Measurements from ENCODE around the gene MYEOV. TPM values are rescaled to one million over a fixed set of nuclear protein-coding genes. Genes with fewer than 3 reads are reported as not detected.

The MYEOV gene
- not detected for total RNA-seq
- long read RNA-seq, result 0 reads

DNA sequence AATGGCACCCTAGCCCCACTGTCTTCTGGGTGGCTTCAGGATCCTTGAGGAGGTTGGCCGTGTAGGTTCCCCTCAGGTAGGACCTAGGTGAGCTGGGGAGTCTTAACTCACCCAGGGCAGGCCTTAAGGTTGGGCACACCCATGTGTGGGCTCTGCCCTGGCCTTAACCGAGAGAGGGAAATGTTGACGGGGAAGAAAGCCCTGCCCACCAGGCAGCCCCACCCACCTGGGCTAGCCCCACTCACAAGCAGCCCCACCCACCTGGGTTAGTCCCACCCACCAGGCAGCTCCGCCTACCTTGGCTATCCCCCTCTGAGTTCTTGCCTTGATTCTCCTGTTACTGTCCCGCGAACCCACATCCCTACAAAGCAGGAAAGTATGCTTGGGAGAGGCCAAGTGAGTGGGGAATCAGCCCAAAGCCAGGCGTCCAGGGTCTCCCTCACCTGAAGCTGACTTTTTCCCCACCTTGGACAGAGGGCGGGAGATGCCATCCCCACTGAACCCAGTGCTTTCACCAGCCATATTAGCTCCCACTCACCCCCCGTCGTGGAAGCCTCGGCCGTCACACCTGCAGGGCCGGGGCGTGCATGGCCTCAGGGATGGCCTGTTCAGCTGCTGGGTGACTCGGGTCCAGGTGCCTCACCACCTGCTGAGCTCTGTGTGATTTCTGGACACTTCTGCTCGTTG lies at the start of gene MYEOV:
MYEOV (plus strand) TSS at position 337 of the 687 bp plus-strand sequence. CDS start 1,200 bp downstream, outside the sequence.
- Histone ChIP-seq H3K27me3 (ENCODE audit: low read depth) (no peaks in the 10 kb centered on the region), H3K36me3 (no peaks in the 10 kb centered on the region), H3K9me3 (replicated peaks) (no peaks in the 10 kb centered on the region), H3K4me3 (no peak within 1 kb of the TSS), H3K4me1 (peaks cover 61% of the 10 kb centered on the region), H3K27ac (replicated peaks) (no peak within 1 kb of the TSS)
- no peak for DNase-seq
- TF ChIP-seq, protein P1, sequence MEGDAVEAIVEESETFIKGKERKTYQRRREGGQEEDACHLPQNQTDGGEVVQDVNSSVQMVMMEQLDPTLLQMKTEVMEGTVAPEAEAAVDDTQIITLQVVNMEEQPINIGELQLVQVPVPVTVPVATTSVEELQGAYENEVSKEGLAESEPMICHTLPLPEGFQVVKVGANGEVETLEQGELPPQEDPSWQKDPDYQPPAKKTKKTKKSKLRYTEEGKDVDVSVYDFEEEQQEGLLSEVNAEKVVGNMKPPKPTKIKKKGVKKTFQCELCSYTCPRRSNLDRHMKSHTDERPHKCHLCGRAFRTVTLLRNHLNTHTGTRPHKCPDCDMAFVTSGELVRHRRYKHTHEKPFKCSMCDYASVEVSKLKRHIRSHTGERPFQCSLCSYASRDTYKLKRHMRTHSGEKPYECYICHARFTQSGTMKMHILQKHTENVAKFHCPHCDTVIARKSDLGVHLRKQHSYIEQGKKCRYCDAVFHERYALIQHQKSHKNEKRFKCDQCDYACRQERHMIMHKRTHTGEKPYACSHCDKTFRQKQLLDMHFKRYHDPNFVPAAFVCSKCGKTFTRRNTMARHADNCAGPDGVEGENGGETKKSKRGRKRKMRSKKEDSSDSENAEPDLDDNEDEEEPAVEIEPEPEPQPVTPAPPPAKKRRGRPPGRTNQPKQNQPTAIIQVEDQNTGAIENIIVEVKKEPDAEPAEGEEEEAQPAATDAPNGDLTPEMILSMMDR (IDR thresholded peaks at IDR 0.05; ENCODE audit: borderline replicate concordance), result no peak
- intact Hi-C loops (cut with micrococcal nuclease), result loop anchor here (5.0 to 10.0 kb wide), 2 partner anchors 151 to 348 kb away; partner anchors contain the start of gene CCND1

DNA sequence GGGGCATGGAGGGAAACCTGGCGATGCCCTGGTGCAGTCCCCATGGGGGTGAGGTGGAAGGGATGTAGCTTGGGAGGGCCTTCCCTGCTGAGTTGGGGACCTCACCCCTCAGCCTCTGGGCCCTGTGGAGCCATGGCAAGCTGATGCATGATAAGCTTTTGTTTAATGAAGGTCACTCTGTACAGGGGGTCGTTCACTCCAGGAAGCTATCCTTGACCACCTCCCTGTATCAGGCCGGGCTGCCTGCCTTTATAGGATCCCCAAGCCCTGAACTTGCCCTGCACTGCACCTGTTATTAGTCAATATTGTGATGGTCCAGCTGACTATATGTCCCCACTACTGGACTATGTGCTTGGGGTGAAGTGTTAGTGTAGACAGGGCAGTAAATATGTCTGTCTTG lies 49.7 kb upstream of the MYEOV start:
- Histone ChIP-seq H3K9me3 (replicated peaks) (no peaks in the 10 kb centered on the region), H3K36me3 (no peaks in the 10 kb centered on the region), H3K27me3 (ENCODE audit: low read depth) (peaks cover under 1% of the 10 kb centered on the region), H3K4me1 (peaks cover 11% of the 10 kb centered on the region), H3K27ac (replicated peaks) (no peak overlapping the region), H3K4me3 (no peak overlapping the region)
- intact Hi-C loops (cut with micrococcal nuclease), result no loop called here
- no peak for DNase-seq
- TF ChIP-seq, protein P1 (IDR thresholded peaks at IDR 0.05; ENCODE audit: borderline replicate concordance), result no peak

DNA sequence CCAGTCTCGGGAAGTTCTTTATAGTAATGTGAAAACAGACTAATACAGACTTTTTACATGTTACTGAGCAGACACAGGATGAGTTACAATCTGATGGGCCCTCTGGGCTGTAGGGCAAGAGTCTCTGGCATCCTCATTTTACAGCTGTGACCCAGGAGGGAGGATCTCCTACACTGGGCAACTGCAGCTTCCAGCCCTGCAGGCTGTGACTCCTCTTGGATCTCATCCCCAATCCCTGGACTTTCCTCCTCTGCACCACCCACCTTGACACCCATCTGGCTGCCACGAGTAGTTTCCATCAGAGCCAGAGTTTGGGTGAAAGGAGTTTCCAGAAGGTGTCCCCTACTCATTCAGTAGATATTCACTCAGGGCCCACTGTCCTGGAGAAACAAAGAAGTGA lies 48.9 kb upstream of the MYEOV start:
- H3K36me3 ChIP-seq, result no peaks in the 10 kb centered on the region
- no peak for DNase-seq
- intact Hi-C loops (cut with micrococcal nuclease), result no loop called here

DNA sequence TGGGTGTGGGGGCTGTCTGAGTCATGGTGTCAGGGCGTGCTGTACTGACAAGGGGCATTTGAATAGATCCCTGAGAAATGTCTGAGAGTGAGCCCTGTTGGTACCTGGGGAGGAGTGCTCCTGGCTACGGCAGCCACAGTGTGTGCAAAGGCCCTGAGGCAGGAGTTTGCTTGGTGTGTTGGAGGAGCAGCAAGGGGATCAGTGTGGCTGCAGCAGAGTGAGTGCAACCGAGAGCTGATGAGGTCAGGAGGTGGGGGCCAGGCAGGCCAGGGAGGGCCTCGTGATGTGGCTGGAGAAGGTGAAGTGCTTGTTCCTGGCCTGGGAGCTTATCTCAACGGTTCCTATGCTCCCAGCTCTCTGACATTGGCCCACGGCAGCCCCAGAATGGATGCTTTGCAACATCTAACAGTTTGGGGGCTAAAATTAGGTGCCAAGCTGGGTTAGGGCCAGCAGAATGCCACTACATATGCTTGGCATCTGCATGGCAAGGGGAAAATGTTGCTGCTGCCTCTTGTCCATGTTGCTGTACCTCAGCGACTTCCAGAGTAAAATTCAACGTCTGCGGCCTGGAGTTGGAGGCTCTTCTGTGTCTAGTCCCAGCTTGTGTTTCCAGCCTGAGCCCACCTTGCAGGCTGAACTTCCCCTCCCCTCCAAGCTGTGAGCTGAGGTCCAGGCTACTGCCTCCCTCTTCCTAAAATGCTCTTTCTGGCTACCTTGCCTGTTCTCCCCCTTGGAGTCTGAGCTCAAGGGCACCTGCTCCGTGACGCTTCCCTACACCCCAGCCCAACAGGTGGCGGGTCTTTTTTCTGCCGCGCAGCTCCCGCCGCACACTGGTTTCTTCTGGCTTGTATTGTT lies 48.2 kb upstream of the MYEOV start:
- Histone ChIP-seq H3K36me3 (no peaks in the 10 kb centered on the region), H3K4me3 (no peak overlapping the region), H3K9me3 (replicated peaks) (no peaks in the 10 kb centered on the region), H3K4me1 (peaks cover 11% of the 10 kb centered on the region), H3K27ac (replicated peaks) (peak overlapping the region; percentile 57), H3K27me3 (ENCODE audit: low read depth) (peaks cover 4% of the 10 kb centered on the region)
- intact Hi-C loops (cut with micrococcal nuclease), result no loop called here
- TF ChIP-seq, protein P1 (IDR thresholded peaks at IDR 0.05; ENCODE audit: borderline replicate concordance), result no peak
- peak; percentile 51 for DNase-seq

More for the DNA sequence above, 48.9 kb upstream of the MYEOV start:
- Histone ChIP-seq H3K27me3 (ENCODE audit: low read depth) (peaks cover 4% of the 10 kb centered on the region), H3K4me1 (peaks cover 11% of the 10 kb centered on the region), H3K27ac (replicated peaks) (peak overlapping the region; percentile 17), H3K9me3 (replicated peaks) (no peaks in the 10 kb centered on the region), H3K4me3 (no peak overlapping the region)
- TF ChIP-seq, protein P1 (IDR thresholded peaks at IDR 0.05; ENCODE audit: borderline replicate concordance), result no peak

DNA sequence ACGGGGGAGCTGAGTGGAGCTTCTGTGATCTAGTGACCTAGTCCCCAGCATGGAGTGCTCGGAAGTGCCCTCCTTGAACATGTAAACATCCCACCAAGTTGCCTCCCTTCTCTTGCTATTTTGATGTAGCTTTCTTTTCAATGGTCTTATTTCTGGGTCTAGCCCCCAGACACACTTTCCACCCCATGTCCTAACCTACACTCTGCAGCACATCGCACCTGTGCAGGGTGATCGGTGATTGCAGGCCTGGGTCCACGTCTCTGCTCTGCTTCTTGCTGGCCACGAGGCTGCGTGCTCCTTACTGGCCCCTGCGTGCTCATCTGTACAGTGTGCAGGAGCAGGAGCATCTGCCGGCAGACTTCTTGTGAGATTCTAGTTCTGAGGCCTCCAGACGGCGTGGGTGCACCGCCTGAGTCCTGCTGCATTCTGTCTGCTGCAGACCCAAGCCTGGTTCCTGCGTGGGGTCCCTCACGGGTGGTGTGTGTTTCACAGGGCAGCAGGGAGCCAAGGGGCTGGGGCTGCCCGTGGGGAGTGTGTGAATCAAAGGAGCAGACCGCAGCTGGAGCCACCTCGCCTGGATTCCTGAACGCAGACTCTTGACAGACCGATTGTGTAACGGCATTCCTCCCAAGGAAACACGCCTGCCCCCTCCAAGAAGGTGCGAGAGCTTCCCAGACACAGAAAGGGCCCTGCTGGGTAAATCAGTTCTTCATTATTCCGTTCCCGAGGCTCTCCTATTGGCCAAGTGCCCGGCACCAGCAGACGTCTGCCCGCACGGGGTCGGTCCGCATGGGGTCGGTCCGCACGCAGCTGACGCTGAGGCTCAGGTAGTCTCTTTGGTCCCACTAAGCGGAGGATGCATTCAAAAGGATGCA lies 44.4 kb upstream of the MYEOV start:
- no peak overlapping the region for H3K4me3 ChIP-seq
- peaks cover 4% of the 10 kb centered on the region for H3K27me3 ChIP-seq (ENCODE audit: low read depth)
- H3K9me3 ChIP-seq (replicated peaks), result peaks cover 16% of the 10 kb centered on the region
- H3K4me1 ChIP-seq, result peaks cover 19% of the 10 kb centered on the region
- no peak for DNase-seq
- TF ChIP-seq, protein P1 (IDR thresholded peaks at IDR 0.05; ENCODE audit: borderline replicate concordance), result no peak
- intact Hi-C loops (cut with micrococcal nuclease), result no loop called here
- no peaks in the 10 kb centered on the region for H3K36me3 ChIP-seq
- H3K27ac ChIP-seq (replicated peaks), result no peak overlapping the region

Measured in left ventricle myocardium inferior (tissue), 1 donor.